Hepatocyte (in vitro differentiated cells): ENCODE measurements around the gene ZBTB20.

Source experiments
- EZH2phosphoT487 ChIP-seq: fragments of 200-600 bp; sonication (generic); IDR thresholded peaks from one replicate; pipeline ENCODE4 v1.6.1; 2018; ENCODE audit warnings: antibody characterized with exemption, mild to moderate bottlenecking, low read depth, moderate library complexity; ENCODE audit not compliant: unreplicated experiment, severe bottlenecking
- TF ChIP-seq, protein P1 (sequence below): fragments of 200-600 bp; sonication (generic); IDR thresholded peaks from 2 replicates; pipeline ENCODE4 v1.5.1; 2016; ENCODE audit warnings: antibody characterized with exemption, mild to moderate bottlenecking; ENCODE audit not compliant: poor library complexity

DNA sequence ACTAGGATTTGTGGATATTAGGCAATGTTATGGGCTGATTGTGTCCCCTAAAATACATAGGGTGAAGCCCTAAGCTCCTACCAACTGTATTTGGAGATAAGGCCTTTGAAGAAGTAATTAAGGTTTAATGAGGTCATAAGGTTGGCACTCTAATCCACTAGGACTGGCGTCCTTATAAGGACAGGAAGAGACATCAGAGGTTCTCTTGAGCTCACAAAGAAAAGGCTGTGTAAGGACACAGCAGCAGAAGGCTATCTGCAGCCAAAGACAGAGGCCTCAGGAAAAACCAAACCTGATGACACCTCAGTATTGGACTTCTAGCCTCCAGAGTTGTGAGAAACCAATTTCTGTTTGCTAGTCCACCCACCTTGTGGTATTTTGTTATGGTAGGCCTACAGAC lies 416.7 kb downstream of the ZBTB20 start:
- TF ChIP-seq, protein P1, sequence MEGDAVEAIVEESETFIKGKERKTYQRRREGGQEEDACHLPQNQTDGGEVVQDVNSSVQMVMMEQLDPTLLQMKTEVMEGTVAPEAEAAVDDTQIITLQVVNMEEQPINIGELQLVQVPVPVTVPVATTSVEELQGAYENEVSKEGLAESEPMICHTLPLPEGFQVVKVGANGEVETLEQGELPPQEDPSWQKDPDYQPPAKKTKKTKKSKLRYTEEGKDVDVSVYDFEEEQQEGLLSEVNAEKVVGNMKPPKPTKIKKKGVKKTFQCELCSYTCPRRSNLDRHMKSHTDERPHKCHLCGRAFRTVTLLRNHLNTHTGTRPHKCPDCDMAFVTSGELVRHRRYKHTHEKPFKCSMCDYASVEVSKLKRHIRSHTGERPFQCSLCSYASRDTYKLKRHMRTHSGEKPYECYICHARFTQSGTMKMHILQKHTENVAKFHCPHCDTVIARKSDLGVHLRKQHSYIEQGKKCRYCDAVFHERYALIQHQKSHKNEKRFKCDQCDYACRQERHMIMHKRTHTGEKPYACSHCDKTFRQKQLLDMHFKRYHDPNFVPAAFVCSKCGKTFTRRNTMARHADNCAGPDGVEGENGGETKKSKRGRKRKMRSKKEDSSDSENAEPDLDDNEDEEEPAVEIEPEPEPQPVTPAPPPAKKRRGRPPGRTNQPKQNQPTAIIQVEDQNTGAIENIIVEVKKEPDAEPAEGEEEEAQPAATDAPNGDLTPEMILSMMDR = no peak
- TF ChIP-seq EZH2phosphoT487 = no peak
